GM12874 (cell line): ENCODE results near the gene TP73.
A peak's percentile ranks its signal among the peaks of the same experiment; 100 is the strongest.

ENCODE experiments used
- TF ChIP-seq, protein P1 (sequence below): IDR thresholded peaks from 2 replicates; pipeline ENCODE4 v1.5.1; 2011; ENCODE audit warnings: low read depth, mild to moderate bottlenecking, control low read depth, low read length, moderate library complexity; ENCODE audit not compliant: insufficient read depth

The TP73 gene

DNA sequence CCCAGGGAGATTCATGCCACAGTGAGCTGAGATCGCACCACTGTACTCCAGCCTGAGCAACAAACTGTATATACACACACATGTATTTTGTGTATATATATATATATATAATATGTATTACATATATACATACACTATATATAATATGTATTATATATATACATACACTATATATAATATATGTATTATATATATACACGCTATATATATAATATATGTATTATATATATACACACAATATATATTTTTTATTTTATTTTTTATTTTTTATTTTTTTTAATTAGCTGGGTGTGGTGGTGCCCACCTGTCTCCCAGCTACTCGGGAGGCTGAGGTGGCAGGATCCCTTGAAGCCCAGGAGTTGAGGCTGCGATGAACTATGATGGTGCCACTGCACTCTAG is 9.3 kb downstream of the TP73 start:
- TF ChIP-seq, protein P1, sequence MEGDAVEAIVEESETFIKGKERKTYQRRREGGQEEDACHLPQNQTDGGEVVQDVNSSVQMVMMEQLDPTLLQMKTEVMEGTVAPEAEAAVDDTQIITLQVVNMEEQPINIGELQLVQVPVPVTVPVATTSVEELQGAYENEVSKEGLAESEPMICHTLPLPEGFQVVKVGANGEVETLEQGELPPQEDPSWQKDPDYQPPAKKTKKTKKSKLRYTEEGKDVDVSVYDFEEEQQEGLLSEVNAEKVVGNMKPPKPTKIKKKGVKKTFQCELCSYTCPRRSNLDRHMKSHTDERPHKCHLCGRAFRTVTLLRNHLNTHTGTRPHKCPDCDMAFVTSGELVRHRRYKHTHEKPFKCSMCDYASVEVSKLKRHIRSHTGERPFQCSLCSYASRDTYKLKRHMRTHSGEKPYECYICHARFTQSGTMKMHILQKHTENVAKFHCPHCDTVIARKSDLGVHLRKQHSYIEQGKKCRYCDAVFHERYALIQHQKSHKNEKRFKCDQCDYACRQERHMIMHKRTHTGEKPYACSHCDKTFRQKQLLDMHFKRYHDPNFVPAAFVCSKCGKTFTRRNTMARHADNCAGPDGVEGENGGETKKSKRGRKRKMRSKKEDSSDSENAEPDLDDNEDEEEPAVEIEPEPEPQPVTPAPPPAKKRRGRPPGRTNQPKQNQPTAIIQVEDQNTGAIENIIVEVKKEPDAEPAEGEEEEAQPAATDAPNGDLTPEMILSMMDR: no peak

DNA sequence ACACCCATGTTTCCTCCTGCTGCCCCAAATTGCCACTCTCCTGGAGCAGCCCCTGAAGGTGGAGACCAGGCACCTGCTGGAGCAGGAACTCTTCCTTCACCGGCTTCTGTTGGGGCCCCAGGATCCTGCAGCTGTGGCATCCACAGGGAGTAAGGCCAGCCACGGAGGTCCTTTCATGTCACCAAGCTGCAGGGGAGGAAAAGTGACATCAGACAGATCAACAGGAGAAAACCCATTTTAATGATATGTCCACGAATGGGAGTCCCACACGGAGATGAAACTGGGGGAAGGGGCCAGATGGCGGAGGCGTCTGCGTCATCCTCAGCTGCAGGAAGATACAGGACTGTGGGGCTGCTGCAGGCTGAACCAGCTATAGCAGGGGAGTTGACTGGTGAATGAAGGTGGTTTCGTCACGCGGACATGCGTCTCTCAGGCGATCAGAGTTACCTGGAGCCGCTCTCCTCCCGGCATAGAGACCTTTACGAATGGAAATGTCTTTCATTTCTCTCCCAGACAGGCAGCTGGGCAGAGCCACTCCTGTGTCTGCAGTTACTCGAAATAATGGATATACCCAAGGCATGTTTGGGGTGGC is 9.9 kb downstream of the TP73 start:
- TF ChIP-seq, protein P1: no peak

DNA sequence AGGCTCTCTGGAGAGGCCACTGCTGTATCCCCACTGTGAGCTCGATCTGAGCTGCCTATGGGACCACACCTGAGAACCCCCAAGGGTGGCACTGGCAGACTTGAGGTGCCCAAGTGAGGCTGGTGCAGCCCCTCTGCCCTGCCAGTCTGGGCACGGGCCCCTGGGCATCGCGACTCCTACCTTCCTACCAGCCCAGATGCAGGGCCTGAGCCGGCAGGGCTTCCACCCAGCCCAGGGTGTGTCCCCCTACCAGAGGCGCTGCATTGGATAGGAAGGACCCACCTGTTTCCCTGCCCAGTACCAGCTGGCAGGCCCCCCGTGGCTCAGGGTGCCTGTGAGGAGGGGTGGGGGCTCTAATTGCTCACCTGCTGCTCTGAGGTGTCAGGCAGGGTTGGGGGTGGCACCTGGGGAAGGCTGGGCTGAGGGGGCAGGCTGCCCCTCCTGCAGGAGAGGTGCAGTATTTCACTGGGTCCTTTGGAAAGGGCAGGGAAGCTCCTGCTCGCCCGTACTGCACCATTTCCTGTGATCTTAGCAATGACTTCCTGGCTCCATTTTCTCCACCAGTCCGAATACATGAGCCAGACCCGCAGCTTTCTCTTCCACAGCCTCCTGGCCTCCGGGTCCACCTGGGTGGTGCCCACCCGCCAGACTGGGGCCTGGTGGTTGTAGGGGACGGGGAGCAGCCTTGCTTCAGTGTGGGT is 11.8 kb downstream of the TP73 start:
- TF ChIP-seq, protein P1: peak; percentile 10; the same call in 1 of the 2 replicates

DNA sequence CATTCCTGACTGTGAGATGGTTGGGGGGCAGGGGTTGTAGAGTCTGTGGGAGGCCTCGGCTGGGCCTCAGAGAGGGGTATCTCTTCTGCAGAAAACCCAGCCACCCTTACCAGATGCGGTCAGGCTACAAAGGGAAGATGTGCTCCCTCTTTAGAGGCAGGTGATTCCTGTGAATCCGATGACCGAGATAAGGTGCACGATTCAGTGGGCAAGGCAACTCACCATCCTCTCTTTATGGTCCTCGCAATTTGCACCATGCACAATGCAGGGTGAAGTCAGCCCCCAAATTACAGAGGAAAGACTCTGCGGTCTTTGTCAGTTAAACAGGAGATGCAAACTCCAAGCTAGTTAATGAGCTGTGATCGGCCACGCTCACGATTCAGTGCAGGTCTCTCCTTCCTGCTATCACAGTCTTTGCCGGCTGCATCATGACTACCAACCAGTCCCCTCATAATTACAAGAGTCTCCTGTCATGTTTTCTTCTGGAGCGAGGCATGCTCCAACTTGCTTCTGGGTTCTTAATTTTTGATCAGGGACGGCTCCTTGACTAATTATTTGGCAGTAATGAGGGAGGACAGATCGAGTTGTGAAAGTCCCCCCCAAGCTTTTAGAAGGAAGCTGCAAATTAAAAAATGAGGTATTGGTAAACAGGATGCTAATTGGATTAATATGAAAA is 12.5 kb downstream of the TP73 start:
- TF ChIP-seq, protein P1: no peak

DNA sequence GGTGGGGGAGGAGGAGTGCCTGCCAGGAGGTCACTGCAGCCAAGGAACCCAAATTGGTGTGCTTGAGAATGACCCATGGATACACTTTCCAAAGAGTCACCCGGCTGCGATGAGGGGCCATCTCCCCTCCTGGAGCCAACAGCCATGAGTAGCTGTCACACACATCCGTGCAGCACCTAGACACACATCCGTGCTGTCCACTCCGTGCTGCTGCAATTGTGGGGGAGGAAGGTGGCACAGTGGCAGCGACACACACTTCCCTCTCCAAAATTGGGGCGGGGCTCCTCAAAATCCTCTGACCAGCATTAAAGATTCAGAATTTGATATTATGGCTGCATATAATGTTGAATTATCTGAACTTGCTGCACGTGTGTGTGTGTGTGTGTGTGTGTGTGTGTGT is 15.8 kb downstream of the TP73 start:
- TF ChIP-seq, protein P1: no peak

DNA sequence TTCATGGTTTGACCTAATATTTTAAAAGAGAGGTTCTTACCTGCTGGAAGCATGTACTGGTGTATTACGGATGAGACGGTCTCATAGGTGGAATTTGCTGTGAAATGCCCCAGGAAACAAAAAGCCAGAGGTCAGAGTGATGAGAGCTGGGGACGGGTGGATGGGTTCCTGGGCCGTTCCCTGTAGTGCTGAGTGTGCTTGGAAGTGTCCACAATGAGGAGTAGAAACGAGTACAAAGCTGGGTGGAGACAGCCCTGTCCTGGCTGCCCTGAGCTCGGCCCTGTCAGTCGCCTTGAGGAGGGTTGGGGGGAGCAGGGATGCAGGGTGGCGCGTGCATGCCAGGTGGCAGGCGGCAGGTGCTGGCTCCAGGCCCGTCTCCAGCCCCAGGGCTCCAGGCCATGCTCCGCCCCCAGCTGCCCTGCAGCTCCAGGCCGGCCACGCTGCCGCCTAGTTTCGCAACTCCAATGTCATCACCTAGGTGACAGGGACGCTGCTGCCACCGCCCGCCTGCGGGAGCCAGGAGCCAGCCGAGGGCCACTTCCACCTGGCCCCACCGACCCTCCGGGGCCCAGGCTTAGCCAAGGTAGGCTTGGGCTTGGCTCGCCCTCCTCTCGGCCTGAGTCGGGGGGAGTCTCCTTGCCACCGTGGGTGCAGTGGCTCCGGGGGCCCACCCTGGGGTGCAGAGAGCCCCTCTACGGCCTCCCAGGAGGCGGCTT is 16.4 kb downstream of the TP73 start:
- TF ChIP-seq, protein P1: no peak

DNA sequence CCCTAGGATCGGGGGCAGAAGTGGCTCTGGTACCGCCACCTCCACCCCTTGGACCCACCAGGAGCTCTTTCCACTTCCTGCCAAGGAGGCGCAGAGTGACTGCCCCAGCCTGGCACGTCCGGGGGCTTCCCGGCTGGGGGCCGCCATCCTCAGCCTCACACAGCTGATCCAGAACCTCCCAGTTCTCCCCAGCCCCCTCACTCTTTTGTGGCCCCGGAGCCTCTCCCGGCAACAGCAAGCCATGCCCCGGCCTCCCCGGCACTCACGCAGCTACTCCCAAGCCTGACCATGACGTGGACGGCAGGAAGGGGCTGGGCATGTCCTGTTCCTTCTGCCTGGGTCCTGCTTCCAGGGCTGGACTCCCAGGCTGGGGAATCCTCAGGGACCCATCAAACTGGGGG is 17.1 kb downstream of the TP73 start:
- TF ChIP-seq, protein P1: no peak
